CD8-positive, alpha-beta memory T cell (primary cell): ENCODE data around the gene C11orf65. TPM values are rescaled to one million over a fixed set of nuclear protein-coding genes. Genes with fewer than 3 reads are reported as not detected.
A peak's percentile ranks its signal among the peaks of the same experiment; 100 is the strongest.

Experiments
- CTCF ChIA-PET: fragments of 350-600 bp; sonication (Branson Sonifier 250); formaldehyde crosslinking; loops from one replicate; lab custom pipeline; 2021; ENCODE audit warnings: antibody characterized with exemption; lab: Charles Lee
- POLR2A ChIA-PET: fragments of 350-600 bp; sonication (Branson Sonifier 250); formaldehyde crosslinking; loops from one replicate; lab custom pipeline; 2021; ENCODE audit warnings: antibody characterized with exemption; lab: Charles Lee
- DNase-seq, 5 donors: peaks; one replicate each; pipeline versions ENCODE4 v3.0.0 to v3.0.0-alpha.2; 2020 to 2022; ENCODE audit warnings: mixed read lengths in 1 of 5
- H3K27ac ChIP-seq: one replicate; pipeline ENCODE4 v1.7.0; 2013; ENCODE audit warnings: low read depth, mild to moderate bottlenecking, low read length, moderate library complexity
- H3K27me3 ChIP-seq: 2 replicates; pipeline ENCODE4 v1.7.0; 2013; ENCODE audit warnings: low read length, mild to moderate bottlenecking; ENCODE audit not compliant: insufficient read depth, poor library complexity, severe bottlenecking
- H3K36me3 ChIP-seq: 2 replicates; pipeline ENCODE4 v1.7.0; 2013; ENCODE audit warnings: mild to moderate bottlenecking, low read length, moderate library complexity; ENCODE audit not compliant: insufficient read depth
- H3K4me1 ChIP-seq: 2 replicates; pipeline ENCODE4 v1.7.0; 2013; ENCODE audit warnings: mild to moderate bottlenecking, low read length, moderate library complexity; ENCODE audit not compliant: insufficient read depth
- H3K4me3 ChIP-seq: 2 replicates; pipeline ENCODE4 v1.7.0; 2013; ENCODE audit warnings: mild to moderate bottlenecking, low read length
- H3K9me3 ChIP-seq: 2 replicates; pipeline ENCODE4 v1.7.0; 2013; ENCODE audit warnings: mild to moderate bottlenecking, low read length
- H3K27ac Mint-ChIP-seq, 8 donors: one replicate each; pipeline ENCODE4 v1.8.0; 2020 to 2021; ENCODE audit warnings: mixed read lengths in 8 of 8, mild to moderate bottlenecking in 6 of 8, inconsistent platforms in 3 of 8, moderate library complexity in 3 of 8
- H3K27me3 Mint-ChIP-seq, 2 donors: one replicate each; pipeline ENCODE4 v1.8.0; 2020 to 2021; ENCODE audit warnings: mixed read lengths in 2 of 2, mild to moderate bottlenecking in 1 of 2, moderate library complexity in 1 of 2
- H3K36me3 Mint-ChIP-seq, 3 donors: one replicate each; pipeline ENCODE4 v1.8.0; 2020 to 2021; ENCODE audit warnings: mixed read lengths in 3 of 3, inconsistent platforms in 1 of 3, mild to moderate bottlenecking in 1 of 3
- H3K4me1 Mint-ChIP-seq, 3 donors: one replicate each; pipeline ENCODE4 v1.8.0; 2020 to 2021; ENCODE audit warnings: mixed read lengths in 3 of 3, inconsistent platforms in 1 of 3, mild to moderate bottlenecking in 1 of 3
- H3K4me3 Mint-ChIP-seq, 7 donors: one replicate each; pipeline ENCODE4 v1.8.0; 2020 to 2021; ENCODE audit warnings: mixed read lengths in 7 of 7, mild to moderate bottlenecking in 6 of 7, moderate library complexity in 4 of 7, inconsistent platforms in 2 of 7
- H3K9me3 Mint-ChIP-seq, 5 donors: one replicate each; pipeline ENCODE4 v1.8.0; 2020 to 2022; ENCODE audit warnings: mixed read lengths in 5 of 5, mild to moderate bottlenecking in 3 of 5, moderate library complexity in 2 of 5, inconsistent platforms in 1 of 5
- polyA plus RNA-seq: library from polyadenylated mRNA; unstranded; fragments of 300-500 nt; fragmentation: Illumina TruSeq; gene quantifications from one replicate; pipeline ENCODE4 v1.2.3, GENCODE V29; 2021
- total RNA-seq, 2 experiments: library from RNA; stranded (reverse); gene quantifications; one replicate each; pipeline ENCODE4 v1.2.3, GENCODE V29; 2021

The C11orf65 gene
- total and polyA plus RNA-seq, 3 experiments from 2014 or later = 0.64 to 1.1 (median 0.78) TPM

- H3K4me3 Mint-ChIP-seq = no peak overlapping the region
- H3K36me3 ChIP-seq = no peaks in the 10 kb centered on the region
- DNase-seq = no peak
- peak overlapping the region in 2 of 8 donors; percentile 3 to 12 for H3K27ac Mint-ChIP-seq
- H3K4me1 Mint-ChIP-seq = peaks cover 17 to 33% (median 32%) of the 10 kb centered on the region in 3 donors
- CTCF ChIA-PET = no interaction called here
- peaks cover 6% of the 10 kb centered on the region for H3K4me1 ChIP-seq
- H3K27me3 ChIP-seq = no peaks in the 10 kb centered on the region
- peaks cover 4 to 31% (median 14%) of the 10 kb centered on the region in 3 donors for H3K36me3 Mint-ChIP-seq
- no peak overlapping the region for H3K4me3 ChIP-seq
- H3K9me3 ChIP-seq = no peaks in the 10 kb centered on the region
- H3K27me3 Mint-ChIP-seq = no peaks in the 10 kb centered on the region
- H3K27ac ChIP-seq = no peak overlapping the region
- H3K9me3 Mint-ChIP-seq = peaks cover 0 to 2% (median 0%) of the 10 kb centered on the region in 5 donors
- POLR2A ChIA-PET = no interaction called here
These were observed 24.6 kb upstream of the C11orf65 start for GRCh38 chr11:108491936-108492335.

GRCh38 chr11:108486828-108487227 lies 19.5 kb upstream of the C11orf65 start:
- CTCF ChIA-PET = no interaction called here
- no peak overlapping the region for H3K4me3 Mint-ChIP-seq

GRCh38 chr11:108486331-108486730 lies 19.0 kb upstream of the C11orf65 start:
- no peaks in the 10 kb centered on the region for H3K4me1 Mint-ChIP-seq
- no peak for DNase-seq
- no peaks in the 10 kb centered on the region for H3K9me3 ChIP-seq
- no peaks in the 10 kb centered on the region for H3K4me1 ChIP-seq
- ChIA-PET POLR2A (no interaction called here), CTCF (no interaction called here)
- H3K4me3 ChIP-seq = no peak overlapping the region
- H3K27ac ChIP-seq = no peak overlapping the region
- H3K27ac Mint-ChIP-seq = peak overlapping the region in 1 of 8 donors; percentile 3
- no peaks in the 10 kb centered on the region for H3K27me3 ChIP-seq
- peaks cover 12 to 69% (median 36%) of the 10 kb centered on the region in 3 donors for H3K36me3 Mint-ChIP-seq
- H3K36me3 ChIP-seq = no peaks in the 10 kb centered on the region
- peaks cover 0 to 2% (median 0%) of the 10 kb centered on the region in 5 donors for H3K9me3 Mint-ChIP-seq
- H3K4me3 Mint-ChIP-seq = no peak overlapping the region
- H3K27me3 Mint-ChIP-seq = no peaks in the 10 kb centered on the region

More at GRCh38 chr11:108486828-108487227, 19.5 kb upstream of the C11orf65 start:
- peaks cover 12 to 65% (median 32%) of the 10 kb centered on the region in 3 donors for H3K36me3 Mint-ChIP-seq
- no peaks in the 10 kb centered on the region for H3K9me3 ChIP-seq
- peaks cover 0 to 2% (median 0%) of the 10 kb centered on the region in 5 donors for H3K9me3 Mint-ChIP-seq
- DNase-seq = no peak
- no peaks in the 10 kb centered on the region for H3K27me3 ChIP-seq
- POLR2A ChIA-PET = no interaction called here
- no peaks in the 10 kb centered on the region for H3K27me3 Mint-ChIP-seq
- no peak overlapping the region for H3K4me3 ChIP-seq
- no peaks in the 10 kb centered on the region for H3K4me1 ChIP-seq
- peaks cover 0 to 1% (median 0%) of the 10 kb centered on the region in 3 donors for H3K4me1 Mint-ChIP-seq
- H3K27ac ChIP-seq = no peak overlapping the region
- peak overlapping the region in 1 of 8 donors; percentile 3 for H3K27ac Mint-ChIP-seq
- no peaks in the 10 kb centered on the region for H3K36me3 ChIP-seq

GRCh38 chr11:108483163-108483562 lies 15.8 kb upstream of the C11orf65 start:
- Histone ChIP-seq H3K27ac (no peak overlapping the region), H3K9me3 (no peaks in the 10 kb centered on the region), H3K4me3 (no peak overlapping the region), H3K36me3 (no peaks in the 10 kb centered on the region), H3K27me3 (no peaks in the 10 kb centered on the region), H3K4me1 (no peaks in the 10 kb centered on the region)
- Mint-ChIP-seq H3K4me3 (no peak overlapping the region), H3K4me1 (no peaks in the 10 kb centered on the region), H3K27me3 (no peaks in the 10 kb centered on the region), H3K36me3 (peaks cover 12 to 61% (median 28%) of the 10 kb centered on the region in 3 donors), H3K27ac (peak overlapping the region in 1 of 8 donors; percentile 37), H3K9me3 (peaks cover 0 to 2% (median 0%) of the 10 kb centered on the region in 5 donors)
- ChIA-PET POLR2A (no interaction called here), CTCF (no interaction called here)
- DNase-seq = no peak

DNA sequence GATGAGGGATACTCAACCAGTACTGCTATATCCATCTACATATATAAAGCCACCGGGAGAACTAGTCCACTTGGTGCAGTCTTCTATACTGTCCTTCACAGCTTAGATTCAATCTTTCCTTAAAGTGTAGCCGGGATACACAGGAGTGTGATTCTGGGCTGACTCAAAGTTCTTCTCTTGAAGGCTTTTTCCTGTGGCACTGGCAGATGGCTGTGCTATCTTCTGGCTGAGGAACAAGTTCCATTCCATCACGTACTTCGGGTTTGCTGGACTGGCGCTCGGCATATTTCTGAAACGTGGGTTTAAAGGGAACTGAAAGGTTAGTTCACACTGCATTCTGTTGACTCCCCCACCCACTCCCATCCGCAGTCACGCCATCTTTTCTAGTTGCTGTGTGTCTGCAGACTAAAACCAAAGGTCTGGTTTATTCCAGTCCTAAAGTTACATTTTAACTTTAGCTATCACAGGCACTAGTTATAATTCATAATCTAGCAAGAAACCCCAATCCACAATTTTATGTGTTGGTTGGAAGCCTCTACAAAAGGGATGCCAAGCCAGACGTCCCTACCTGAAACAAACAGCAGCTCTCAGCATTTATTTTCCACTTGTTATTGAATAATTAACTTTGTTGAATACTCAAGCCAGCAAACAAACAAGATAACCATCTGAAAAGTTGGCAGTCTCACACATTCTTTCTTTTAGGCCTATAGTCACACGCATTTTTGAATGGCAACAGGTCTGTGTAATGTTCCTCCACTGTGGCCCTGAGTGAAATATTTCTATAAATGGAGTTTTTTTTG lies 7.5 kb upstream of the C11orf65 start:
- Histone ChIP-seq H3K9me3 (no peaks in the 10 kb centered on the region), H3K4me3 (no peak overlapping the region), H3K27ac (no peak overlapping the region), H3K36me3 (peaks cover 6% of the 10 kb centered on the region), H3K4me1 (no peaks in the 10 kb centered on the region), H3K27me3 (no peaks in the 10 kb centered on the region)
- ChIA-PET POLR2A (no interaction called here), CTCF (no interaction called here)
- Mint-ChIP-seq H3K27me3 (no peaks in the 10 kb centered on the region), H3K36me3 (peaks cover 3 to 49% (median 18%) of the 10 kb centered on the region in 3 donors), H3K27ac (peak overlapping the region in 1 of 8 donors; percentile 75), H3K9me3 (no peaks in the 10 kb centered on the region), H3K4me1 (no peaks in the 10 kb centered on the region), H3K4me3 (no peak overlapping the region)
- DNase-seq = no peak

GRCh38 chr11:108472681-108473080 lies 5.4 kb upstream of the C11orf65 start:
- peaks cover 6% of the 10 kb centered on the region for H3K36me3 ChIP-seq
- no peak for DNase-seq
- Mint-ChIP-seq H3K9me3 (no peaks in the 10 kb centered on the region), H3K4me3 (no peak overlapping the region), H3K27ac (no peak overlapping the region), H3K36me3 (peaks cover 3 to 36% (median 14%) of the 10 kb centered on the region in 3 donors), H3K27me3 (no peaks in the 10 kb centered on the region), H3K4me1 (peaks cover 0 to 4% (median 2%) of the 10 kb centered on the region in 3 donors)
- H3K4me1 ChIP-seq = peaks cover 6% of the 10 kb centered on the region
- H3K4me3 ChIP-seq = no peak overlapping the region
- POLR2A ChIA-PET = no interaction called here
- no peaks in the 10 kb centered on the region for H3K27me3 ChIP-seq
- H3K27ac ChIP-seq = no peak overlapping the region
- CTCF ChIA-PET = no interaction called here
- no peaks in the 10 kb centered on the region for H3K9me3 ChIP-seq

DNA sequence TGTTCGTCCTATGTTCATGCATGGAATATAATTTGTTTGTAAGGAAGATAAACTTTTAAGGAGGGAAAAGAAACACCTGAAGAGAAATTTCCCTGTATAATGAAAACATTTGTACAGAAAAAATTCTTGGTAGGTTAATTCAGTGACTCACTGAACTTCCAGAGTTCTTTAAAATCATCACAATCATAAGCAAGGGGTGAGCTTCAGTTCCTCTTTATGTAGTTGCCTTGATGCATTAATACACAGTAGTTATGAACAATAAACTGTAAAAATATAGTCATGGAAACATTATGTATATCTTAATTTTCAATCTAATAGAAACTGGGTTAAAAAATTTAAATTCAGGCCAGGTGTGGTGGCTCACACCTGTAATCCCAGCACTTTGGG lies 1.1 kb upstream of the C11orf65 start:
- POLR2A ChIA-PET = interaction anchor here (0.6 kb wide), 1 partner anchor 28 kb away, joined by 3 read pairs; no protein-coding TSS in a partner anchor
- Histone ChIP-seq H3K9me3 (no peaks in the 10 kb centered on the region), H3K36me3 (no peaks in the 10 kb centered on the region), H3K27me3 (no peaks in the 10 kb centered on the region), H3K27ac (peak overlapping the region; percentile 98), H3K4me3 (no peak overlapping the region), H3K4me1 (peaks cover 11% of the 10 kb centered on the region)
- H3K9me3 Mint-ChIP-seq = no peaks in the 10 kb centered on the region
- peak overlapping the region in 5 of 7 donors; percentile 38 to 100 (median 98) for H3K4me3 Mint-ChIP-seq
- H3K27me3 Mint-ChIP-seq = no peaks in the 10 kb centered on the region
- H3K36me3 Mint-ChIP-seq = peaks cover 0 to 8% (median 2%) of the 10 kb centered on the region in 3 donors
- no peak for DNase-seq
- peaks cover 10 to 26% (median 14%) of the 10 kb centered on the region in 3 donors for H3K4me1 Mint-ChIP-seq
- CTCF ChIA-PET = no interaction called here
- H3K27ac Mint-ChIP-seq = peak overlapping the region in 7 of 8 donors; percentile 20 to 100 (median 100)

DNA sequence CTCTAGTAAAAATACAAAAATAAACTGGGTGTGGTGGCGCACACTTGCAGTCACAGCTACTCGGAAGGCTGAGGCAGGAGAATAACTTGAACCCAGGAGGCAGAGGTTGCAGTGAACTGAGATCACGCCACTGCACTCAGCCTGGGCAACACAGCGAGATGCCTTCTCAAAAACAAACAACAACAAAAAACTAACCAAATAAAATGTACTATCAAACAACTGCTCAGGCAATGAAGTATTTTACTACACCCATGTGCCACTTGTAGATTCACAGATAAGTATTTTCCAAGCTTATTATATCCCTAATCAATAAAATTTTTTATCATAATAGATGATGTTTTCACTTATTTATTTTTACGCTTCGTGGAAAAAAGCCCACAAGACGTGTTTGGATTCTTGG lies 924 bp downstream of the C11orf65 start:
- Mint-ChIP-seq H3K9me3 (no peaks in the 10 kb centered on the region), H3K36me3 (peaks cover 0 to 7% (median 0%) of the 10 kb centered on the region in 3 donors), H3K4me1 (peaks cover 10 to 26% (median 14%) of the 10 kb centered on the region in 3 donors), H3K27ac (peak overlapping the region; percentile 98 to 100 (median 100)), H3K27me3 (no peaks in the 10 kb centered on the region), H3K4me3 (peak overlapping the region; percentile 96 to 100 (median 98))
- peak overlapping the region; percentile 90 for H3K4me3 ChIP-seq
- peaks cover 11% of the 10 kb centered on the region for H3K4me1 ChIP-seq
- no peaks in the 10 kb centered on the region for H3K36me3 ChIP-seq
- CTCF ChIA-PET = no interaction called here
- peak in 1 of 5 donors; percentile 0 for DNase-seq
- no peaks in the 10 kb centered on the region for H3K27me3 ChIP-seq
- peak overlapping the region; percentile 98 for H3K27ac ChIP-seq
- POLR2A ChIA-PET = interaction anchor here (0.5 to 1.9 kb wide), 6 partner anchors 27 to 243 kb away, joined by 3 to 9 read pairs (median 4); partner anchors contain the start of genes ATM, DDX10, EXPH5 and POGLUT3
- no peaks in the 10 kb centered on the region for H3K9me3 ChIP-seq
